ENCODE results near the gene LCP2.
A peak's percentile ranks its signal among the peaks of the same experiment; 100 is the strongest.
"Not testable (repeated sequence)": the region's sequence is repeated elsewhere in the genome, so short reads cannot be mapped to it uniquely, and the experiment has no call there.

Gene LCP2

GRCh38 chr5:170261528-170262043 lies 36.0 kb downstream of the LCP2 start:
- no peak overlapping the region for H3K27ac Mint-ChIP-seq
- H3K36me3 Mint-ChIP-seq, result peaks cover 6% of the 10 kb centered on the region

GRCh38 chr5:170257370-170257769 lies 40.2 kb downstream of the LCP2 start:
- no peaks in the 10 kb centered on the region for H3K27me3 Mint-ChIP-seq
- H3K4me3 Mint-ChIP-seq, result no peak overlapping the region
- H3K36me3 Mint-ChIP-seq, result peaks cover 8% of the 10 kb centered on the region
- H3K4me1 Mint-ChIP-seq, result peaks cover 12% of the 10 kb centered on the region
- H3K27ac Mint-ChIP-seq, result no peak overlapping the region
- H3K9me3 Mint-ChIP-seq, result no peaks in the 10 kb centered on the region
- ATAC-seq, result no peak

More at GRCh38 chr5:170261528-170262043, 36.0 kb downstream of the LCP2 start:
- Mint-ChIP-seq H3K4me3 (no peak overlapping the region), H3K27me3 (no peaks in the 10 kb centered on the region), H3K9me3 (no peaks in the 10 kb centered on the region), H3K4me1 (no peaks in the 10 kb centered on the region)
- ATAC-seq, result no peak

- Mint-ChIP-seq H3K4me1 (peaks cover 12% of the 10 kb centered on the region), H3K9me3 (no peaks in the 10 kb centered on the region), H3K27ac (no peak overlapping the region), H3K4me3 (no peak overlapping the region), H3K27me3 (no peaks in the 10 kb centered on the region), H3K36me3 (peaks cover 8% of the 10 kb centered on the region)
- no peak for ATAC-seq
Measured at GRCh38 chr5:170256571-170256970, 41.0 kb downstream of the LCP2 start.

- Mint-ChIP-seq H3K27me3 (no peaks in the 10 kb centered on the region), H3K9me3 (no peaks in the 10 kb centered on the region), H3K4me3 (no peak overlapping the region), H3K27ac (no peak overlapping the region), H3K36me3 (peaks cover 20% of the 10 kb centered on the region), H3K4me1 (peaks cover 18% of the 10 kb centered on the region)
- ATAC-seq, result peak; percentile 98
Measured at GRCh38 chr5:170254056-170254455, 43.5 kb downstream of the LCP2 start.

GRCh38 chr5:170252720-170253350 lies 44.7 kb downstream of the LCP2 start:
- H3K27ac Mint-ChIP-seq, result no peak overlapping the region
- no peak for ATAC-seq

GRCh38 chr5:170252109-170252508 lies 45.5 kb downstream of the LCP2 start:
- no peak overlapping the region for H3K4me3 Mint-ChIP-seq
- no peaks in the 10 kb centered on the region for H3K9me3 Mint-ChIP-seq
- no peak overlapping the region for H3K27ac Mint-ChIP-seq
- peaks cover 28% of the 10 kb centered on the region for H3K36me3 Mint-ChIP-seq
- no peak for ATAC-seq
- peaks cover 9% of the 10 kb centered on the region for H3K27me3 Mint-ChIP-seq
- H3K4me1 Mint-ChIP-seq, result peaks cover 25% of the 10 kb centered on the region

More at GRCh38 chr5:170252720-170253350, 44.7 kb downstream of the LCP2 start:
- peaks cover 25% of the 10 kb centered on the region for H3K4me1 Mint-ChIP-seq
- H3K36me3 Mint-ChIP-seq, result peaks cover 20% of the 10 kb centered on the region
- peaks cover 2% of the 10 kb centered on the region for H3K27me3 Mint-ChIP-seq
- H3K4me3 Mint-ChIP-seq, result no peak overlapping the region
- no peaks in the 10 kb centered on the region for H3K9me3 Mint-ChIP-seq

- H3K4me3 Mint-ChIP-seq, result no peak overlapping the region
- no peaks in the 10 kb centered on the region for H3K9me3 Mint-ChIP-seq
- H3K36me3 Mint-ChIP-seq, result peaks cover 27% of the 10 kb centered on the region
- H3K27me3 Mint-ChIP-seq, result peaks cover 10% of the 10 kb centered on the region
- ATAC-seq, result no peak
- H3K4me1 Mint-ChIP-seq, result peaks cover 25% of the 10 kb centered on the region
- no peak overlapping the region for H3K27ac Mint-ChIP-seq
Measured at GRCh38 chr5:170251462-170251861, 46.1 kb downstream of the LCP2 start.

- Mint-ChIP-seq H3K4me3 (no peak overlapping the region), H3K36me3 (peaks cover 21% of the 10 kb centered on the region), H3K9me3 (no peaks in the 10 kb centered on the region), H3K4me1 (peaks cover 25% of the 10 kb centered on the region), H3K27me3 (peaks cover 14% of the 10 kb centered on the region), H3K27ac (no peak overlapping the region)
- ATAC-seq, result no peak
Measured at GRCh38 chr5:170250810-170251317, 46.7 kb downstream of the LCP2 start.

GRCh38 chr5:170249355-170249754 lies 48.2 kb downstream of the LCP2 start:
- Mint-ChIP-seq H3K4me1 (peaks cover 21% of the 10 kb centered on the region), H3K27me3 (peaks cover 20% of the 10 kb centered on the region), H3K36me3 (peaks cover 26% of the 10 kb centered on the region), H3K9me3 (no peaks in the 10 kb centered on the region), H3K27ac (no peak overlapping the region), H3K4me3 (no peak overlapping the region)
- no peak for ATAC-seq

GRCh38 chr5:170248931-170249227 lies 48.7 kb downstream of the LCP2 start:
- H3K4me3 Mint-ChIP-seq, ATAC-seq, H3K9me3 Mint-ChIP-seq, H3K27ac Mint-ChIP-seq: not testable (repeated sequence)
- peaks cover 26% of the 10 kb centered on the region for H3K36me3 Mint-ChIP-seq
- H3K4me1 Mint-ChIP-seq, result peaks cover 16% of the 10 kb centered on the region
- peaks cover 20% of the 10 kb centered on the region for H3K27me3 Mint-ChIP-seq

- ATAC-seq, result no peak
- Mint-ChIP-seq H3K36me3 (peaks cover 26% of the 10 kb centered on the region), H3K27me3 (peaks cover 20% of the 10 kb centered on the region), H3K9me3 (no peaks in the 10 kb centered on the region), H3K4me3 (no peak overlapping the region), H3K4me1 (peaks cover 13% of the 10 kb centered on the region), H3K27ac (no peak overlapping the region)
Measured at GRCh38 chr5:170248172-170248930, 49.2 kb downstream of the LCP2 start.

GRCh38 chr5:170247363-170247762 lies 50.2 kb downstream of the LCP2 start:
- Mint-ChIP-seq H3K27me3 (peaks cover 20% of the 10 kb centered on the region), H3K27ac (no peak overlapping the region), H3K4me1 (peaks cover 13% of the 10 kb centered on the region), H3K36me3 (peaks cover 26% of the 10 kb centered on the region), H3K9me3 (no peaks in the 10 kb centered on the region), H3K4me3 (no peak overlapping the region)
- no peak for ATAC-seq

GRCh38 chr5:170246126-170246870 lies 51.3 kb downstream of the LCP2 start:
- no peak overlapping the region for H3K4me3 Mint-ChIP-seq
- peaks cover 13% of the 10 kb centered on the region for H3K4me1 Mint-ChIP-seq
- no peaks in the 10 kb centered on the region for H3K9me3 Mint-ChIP-seq
- H3K27me3 Mint-ChIP-seq, result peaks cover 20% of the 10 kb centered on the region
- peaks cover 23% of the 10 kb centered on the region for H3K36me3 Mint-ChIP-seq
- H3K27ac Mint-ChIP-seq, result no peak overlapping the region
- no peak for ATAC-seq

GRCh38 chr5:170245436-170245835 lies 52.1 kb downstream of the LCP2 start:
- H3K27ac Mint-ChIP-seq, ATAC-seq, H3K9me3 Mint-ChIP-seq, H3K4me3 Mint-ChIP-seq: not testable (repeated sequence)
- H3K4me1 Mint-ChIP-seq, result peaks cover 13% of the 10 kb centered on the region
- H3K36me3 Mint-ChIP-seq, result peaks cover 19% of the 10 kb centered on the region
- H3K27me3 Mint-ChIP-seq, result peaks cover 20% of the 10 kb centered on the region

GRCh38 chr5:170238456-170239196 lies 59.0 kb downstream of the LCP2 start:
- no peaks in the 10 kb centered on the region for H3K4me1 Mint-ChIP-seq
- H3K36me3 Mint-ChIP-seq, result no peaks in the 10 kb centered on the region
- H3K9me3 Mint-ChIP-seq, result no peaks in the 10 kb centered on the region
- no peak overlapping the region for H3K4me3 Mint-ChIP-seq
- peaks cover 12% of the 10 kb centered on the region for H3K27me3 Mint-ChIP-seq
- H3K27ac Mint-ChIP-seq, result no peak overlapping the region
- ATAC-seq, result no peak

Measured in stimulated activated memory B cell treated with anti-CD40 and anti-IgM and Interleukin-4, amounts not matched to agents 10 μg/mL and 1 μg/mL and 100 μg/mL, for 72 hours (primary cell).